ENCODE measurements around the gene ALDH1B1. TPM values are rescaled to one million over a fixed set of nuclear protein-coding genes. Genes with fewer than 3 reads are reported as not detected.

The ALDH1B1 gene
- total RNA-seq, 5 donors from 2014 or later (not counting 1 experiment from before 2014, with no cell fraction given): 2.0 to 8.2 (median 5.2) TPM

DNA sequence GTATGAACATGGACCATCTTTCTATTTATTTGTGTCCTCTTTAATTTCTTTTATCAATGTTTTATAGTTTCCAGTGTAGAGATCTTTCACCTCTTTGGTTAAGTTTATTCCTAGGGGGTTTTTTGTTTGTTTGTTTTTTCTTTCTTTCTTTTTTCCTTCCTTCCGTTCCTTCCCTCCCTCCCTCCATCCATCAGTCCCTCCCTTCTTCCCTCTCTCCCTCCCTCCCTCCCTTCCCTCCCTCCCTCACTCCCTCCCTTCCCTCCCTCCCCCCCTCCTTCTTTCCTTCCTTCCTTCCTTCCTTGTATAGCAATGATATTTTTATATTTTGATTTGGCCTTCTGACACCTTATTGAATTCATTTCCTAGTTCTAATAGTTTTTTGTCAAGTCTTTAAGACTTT is 55.2 kb downstream of the ALDH1B1 start:
- Mint-ChIP-seq H3K4me3 (no peak overlapping the region), H3K27me3 (peaks cover 4 to 23% of the 10 kb centered on the region in 2 donors), H3K36me3 (peaks cover 15% of the 10 kb centered on the region), H3K9me3 (peaks cover 15 to 23% (median 19%) of the 10 kb centered on the region in 3 donors), H3K27ac (no peak overlapping the region), H3K4me1 (peaks cover 0 to 3% (median 0%) of the 10 kb centered on the region in 3 donors)
- no peak for ATAC-seq (replicated peaks in 1 of 4)
- H3K9me3 ChIP-seq: no peaks in the 10 kb centered on the region
- WGBS (ENCODE audit: insufficient coverage): no CpG with 5 or more reads among the region's 1 CpG
- POLR2A ChIA-PET: no interaction called here
- peaks cover 0 to 7% of the 10 kb centered on the region in 2 experiments for H3K27me3 ChIP-seq (replicated peaks in 1 of 2; ENCODE audit: control insufficient read depth in 2 of 2, extremely low read depth in 1 of 2, insufficient read depth in 2 of 2, low read length in 1 of 2)
- H3K27ac ChIP-seq (ENCODE audit: low read length): no peak overlapping the region
- CTCF ChIA-PET: no interaction called here
- no peak overlapping the region for H3K4me3 ChIP-seq (ENCODE audit: control insufficient read depth in 1 of 2, extremely low read depth in 1 of 2, low read length in 1 of 2)
- no peak for DNase-seq
- no peaks in the 10 kb centered on the region for H3K4me1 ChIP-seq (ENCODE audit: control insufficient read depth in 1 of 2, extremely low read depth in 1 of 2, insufficient read depth in 2 of 2, low read length in 2 of 2)
- H3K36me3 ChIP-seq (ENCODE audit: control insufficient read depth in 2 of 2, extremely low read depth in 1 of 2, insufficient read depth in 1 of 2, low read length in 1 of 2): no peaks in the 10 kb centered on the region

Other genes starting within 250 kb of the ALDH1B1 start
- gene IGFBPL1, start 31.8 kb downstream of the ALDH1B1 start, total RNA-seq: not detected
- 10 to 100 TPM in 1 of 5 donors, 1 to 10 TPM in 4; 1.2 to 16.5 (median 5.1) TPM for gene ANKRD18A, start 227.9 kb downstream of the ALDH1B1 start, total RNA-seq